ENCODE results near the gene PNLDC1. TPM values are rescaled to one million over a fixed set of nuclear protein-coding genes. Genes with fewer than 3 reads are reported as not detected.

Gene PNLDC1
- total RNA-seq, 1 donor, result not detected

- peaks cover 46% of the 10 kb centered on the region for H3K36me3 ChIP-seq (ENCODE audit: insufficient read depth, low read length)
- H2AFZ ChIP-seq (ENCODE audit: low read length), result peak overlapping the region; percentile 75
These were observed 11.2 kb upstream of the PNLDC1 start for GRCh38 chr6:159788753-159789376.

GRCh38 chr6:159789377-159790148 is 10.5 kb upstream of the PNLDC1 start, which contains the start of gene TCP1:
Gene TCP1, minus strand, starts transcription at chr6:159789602. Its CDS starts 134 bp downstream, at chr6:159789468.
- Histone ChIP-seq H3K9me3 (ENCODE audit: low read depth, low read length) (no peaks in the 10 kb centered on the region), H3K4me1 (ENCODE audit: insufficient read depth, low read length) (peaks cover 26% of the 10 kb centered on the region), H4K20me1 (ENCODE audit: insufficient read depth, low read length) (peaks cover 21% of the 10 kb centered on the region), H3K27me3 (ENCODE audit: insufficient read depth, low read length) (no peaks in the 10 kb centered on the region), H3K4me2 (ENCODE audit: insufficient read depth, low read length) (peak within 1 kb of the TSS; percentile 99), H2AFZ (ENCODE audit: low read length) (peak within 1 kb of the TSS; percentile 89), H3K79me2 (ENCODE audit: insufficient read depth, low read length) (peaks cover 82% of the 10 kb centered on the region), H3K36me3 (ENCODE audit: insufficient read depth, low read length) (peaks cover 47% of the 10 kb centered on the region), H3K27ac (ENCODE audit: low read depth, low read length) (peak within 1 kb of the TSS; percentile 82), H3K4me3 (ENCODE audit: insufficient read depth, low read length) (peak within 1 kb of the TSS; percentile 82)
- peak; percentile 98 for DNase-seq (ENCODE audit: insufficient read length, low spot score, missing footprints)
- TF ChIP-seq CTCF (IDR thresholded peaks at IDR 0.05; ENCODE audit: extremely low read depth, low read depth, low read length), result no peak

More at GRCh38 chr6:159788753-159789376, 11.2 kb upstream of the PNLDC1 start:
- peak overlapping the region; percentile 82 for H3K4me3 ChIP-seq (ENCODE audit: insufficient read depth, low read length)
- TF ChIP-seq CTCF (IDR thresholded peaks at IDR 0.05; ENCODE audit: extremely low read depth, low read depth, low read length), result no peak
- peak overlapping the region; percentile 82 for H3K27ac ChIP-seq (ENCODE audit: low read depth, low read length)
- H3K4me2 ChIP-seq (ENCODE audit: insufficient read depth, low read length), result peak overlapping the region; percentile 94
- no peaks in the 10 kb centered on the region for H3K9me3 ChIP-seq (ENCODE audit: low read depth, low read length)
- peak; percentile 89 for DNase-seq (ENCODE audit: insufficient read length, low spot score, missing footprints)
- no peaks in the 10 kb centered on the region for H3K27me3 ChIP-seq (ENCODE audit: insufficient read depth, low read length)
- peaks cover 80% of the 10 kb centered on the region for H3K79me2 ChIP-seq (ENCODE audit: insufficient read depth, low read length)
- H3K4me1 ChIP-seq (ENCODE audit: insufficient read depth, low read length), result peaks cover 26% of the 10 kb centered on the region
- peaks cover 21% of the 10 kb centered on the region for H4K20me1 ChIP-seq (ENCODE audit: insufficient read depth, low read length)

- Histone ChIP-seq H3K4me3 (ENCODE audit: insufficient read depth, low read length) (peak within 1 kb of the TSS; percentile 82), H3K36me3 (ENCODE audit: insufficient read depth, low read length) (peaks cover 40% of the 10 kb centered on the region), H2AFZ (ENCODE audit: low read length) (peak within 1 kb of the TSS; percentile 89), H3K9me3 (ENCODE audit: low read depth, low read length) (no peaks in the 10 kb centered on the region), H3K4me1 (ENCODE audit: insufficient read depth, low read length) (peaks cover 26% of the 10 kb centered on the region), H3K27ac (ENCODE audit: low read depth, low read length) (peak within 1 kb of the TSS; percentile 82), H4K20me1 (ENCODE audit: insufficient read depth, low read length) (peaks cover 18% of the 10 kb centered on the region), H3K4me2 (ENCODE audit: insufficient read depth, low read length) (peak within 1 kb of the TSS; percentile 99), H3K27me3 (ENCODE audit: insufficient read depth, low read length) (no peaks in the 10 kb centered on the region), H3K79me2 (ENCODE audit: insufficient read depth, low read length) (peaks cover 74% of the 10 kb centered on the region)
- peak; percentile 98 for DNase-seq (ENCODE audit: insufficient read length, low spot score, missing footprints)
- TF ChIP-seq CTCF (IDR thresholded peaks at IDR 0.05; ENCODE audit: extremely low read depth, low read depth, low read length), result no peak
These were observed 9.7 kb upstream of the PNLDC1 start, which contains the start of gene MRPL18 for GRCh38 chr6:159790149-159790955. Gene MRPL18, plus strand, starts transcription at chr6:159790467. Its CDS starts 121 bp downstream, at chr6:159790588.

Measured in osteoblast (primary cell).